GM12878 (cell line): Measurements from ENCODE around the gene NCF2. TPM values are rescaled to one million over a fixed set of nuclear protein-coding genes. Genes with fewer than 3 reads are reported as not detected.

Source experiments
- ATAC-seq: fragments of 200-7000 bp; cut with Tn5 transposase; 3 replicates; pipeline ENCODE4 v1.9.1; 2020; ENCODE audit warnings: mild to moderate bottlenecking, moderate library complexity
- BruUV-seq: library from RNA; stranded (reverse); fragments of 400-500 nt; replicated peaks from 2 replicates; lab custom pipeline; 2021; lab: Mats Ljungman, UMichigan
- CTCF ChIA-PET: fragments of 300-600 bp; sonication (Branson Sonifier 250); formaldehyde crosslinking; extraction: SDS; loops from one replicate; lab custom pipeline; 2021; ENCODE audit warnings: inconsistent platforms; lab: Yijun Ruan, JAX
- POLR2A ChIA-PET: fragments of 350-600 bp; formaldehyde crosslinking; extraction: SDS; loops from one replicate; lab custom pipeline; 2021; ENCODE audit warnings: inconsistent platforms; lab: Charles Lee
- RAD21 ChIA-PET: fragments of 300-600 bp; sonication (Branson Sonifier 250); formaldehyde crosslinking; loops from one replicate; lab custom pipeline; 2023; ENCODE audit warnings: antibody characterized with exemption; ENCODE audit not compliant: unreplicated experiment; lab: Charles Lee
- SMC1A ChIA-PET: fragments of 300-600 bp; sonication (Branson Sonifier 250); formaldehyde crosslinking; loops from one replicate; lab custom pipeline; 2023; ENCODE audit not compliant: unreplicated experiment, uncharacterized antibody; lab: Charles Lee
- DNase-seq: peaks from one replicate; pipeline ENCODE4 v3.0.0-alpha.2; 2011; ENCODE audit warnings: low read depth, low spot score
- FAIRE-seq: peaks from 3 replicates; lab custom pipeline; 2011; peaks lifted over from hg19 to GRCh38; lab: Jason Lieb, UNC
- H2AFZ ChIP-seq: 2 replicates; pipeline ENCODE4 v1.6.0; 2011; ENCODE audit warnings: low read depth, low read length, control low read depth; ENCODE audit not compliant: control insufficient read depth
- H3K27ac ChIP-seq: 2 replicates; pipeline ENCODE4 v1.5.1; 2011; ENCODE audit warnings: control low read depth; ENCODE audit not compliant: control insufficient read depth, insufficient read depth
- H3K27me3 ChIP-seq, 2 experiments: replicated peaks in 1 of 2; 2 replicates each; pipeline versions ENCODE4 v1.6.0 to v1.6.1; 2011; ENCODE audit warnings: low read length in 1 of 2; ENCODE audit not compliant: control insufficient read depth in 2 of 2, insufficient read depth in 2 of 2
- H3K36me3 ChIP-seq, 2 experiments: 2 replicates each; pipeline ENCODE4 v1.5.1; 2011; ENCODE audit warnings: low read length in 1 of 2; ENCODE audit not compliant: control insufficient read depth in 2 of 2, insufficient read depth in 2 of 2
- H3K4me1 ChIP-seq: 2 replicates; pipeline ENCODE4 v1.6.1; 2011; ENCODE audit warnings: mild to moderate bottlenecking, low read length, moderate library complexity, mixed read lengths; ENCODE audit not compliant: control insufficient read depth, insufficient read depth
- H3K4me2 ChIP-seq: 2 replicates; pipeline ENCODE4 v1.6.0; 2011; ENCODE audit warnings: control low read depth; ENCODE audit not compliant: control insufficient read depth, insufficient read depth
- H3K4me3 ChIP-seq: fragments of 200-600 bp; sonication (generic); 2 replicates; pipeline ENCODE4 v1.5.1; 2016
- H3K79me2 ChIP-seq: 2 replicates; pipeline ENCODE4 v1.6.0; 2011; ENCODE audit warnings: low read length; ENCODE audit not compliant: control insufficient read depth, insufficient read depth
- H3K9ac ChIP-seq: 2 replicates; pipeline ENCODE4 v1.8.0; 2011; ENCODE audit warnings: low read length, control low read depth, mixed read lengths; ENCODE audit not compliant: control insufficient read depth, insufficient read depth
- H3K9me3 ChIP-seq: replicated peaks from 3 replicates; pipeline ENCODE4 v1.5.1; 2011; ENCODE audit warnings: mild to moderate bottlenecking, low read length; ENCODE audit not compliant: control insufficient read depth, insufficient read depth
- H4K20me1 ChIP-seq: 2 replicates; pipeline ENCODE4 v1.6.0; 2011; ENCODE audit not compliant: control insufficient read depth, insufficient read depth
- ASH2L ChIP-seq: fragments of 300-600, 200-600 bp; sonication (generic); IDR thresholded peaks from 2 replicates; pipeline ENCODE4 v1.6.1; 2017; ENCODE audit warnings: low read depth, mild to moderate bottlenecking, borderline replicate concordance
- ATF7 ChIP-seq: fragments of 450-650 bp; IDR thresholded peaks from 2 replicates; pipeline ENCODE4 v1.6.1; 2016; ENCODE audit warnings: low read depth, mild to moderate bottlenecking
- EZH2 ChIP-seq: IDR thresholded peaks from 2 replicates; pipeline ENCODE4 v1.6.1; 2012; ENCODE audit warnings: low read depth, mild to moderate bottlenecking, control low read depth, inconsistent platforms, low read length, borderline replicate concordance; ENCODE audit not compliant: control insufficient read depth
- IKZF1 ChIP-seq: fragments of 450-650 bp; conservative IDR thresholded peaks from 2 replicates; pipeline ENCODE4 v1.6.1; 2017; ENCODE audit warnings: antibody characterized with exemption, mild to moderate bottlenecking
- MTA2 ChIP-seq: fragments of 450-650 bp; IDR thresholded peaks from 2 replicates; pipeline ENCODE4 v1.6.1; 2016; ENCODE audit warnings: low read depth, mild to moderate bottlenecking, moderate library complexity
- MYC ChIP-seq: IDR thresholded peaks from 2 replicates; pipeline ENCODE4 v1.6.1; 2011; ENCODE audit warnings: mild to moderate bottlenecking, low read length, moderate library complexity, inconsistent platforms; ENCODE audit not compliant: insufficient read depth, insufficient replicate concordance, insufficient read length, severe bottlenecking
- NFXL1 ChIP-seq: fragments of 450-650 bp; IDR thresholded peaks from 2 replicates; pipeline ENCODE4 v1.6.1; 2017; ENCODE audit warnings: antibody characterized with exemption, mild to moderate bottlenecking, borderline replicate concordance
- NFYB ChIP-seq: IDR thresholded peaks from 2 replicates; pipeline ENCODE4 v1.6.1; 2011; ENCODE audit warnings: low read depth, mild to moderate bottlenecking, low read length, improper control_type of control experiment, moderate library complexity; ENCODE audit not compliant: insufficient read depth
- PAX5 ChIP-seq: IDR thresholded peaks from 2 replicates; pipeline ENCODE4 v1.6.1; 2011; ENCODE audit warnings: low read depth, low read length, borderline replicate concordance
- PBX3 ChIP-seq: IDR thresholded peaks from 2 replicates; pipeline ENCODE4 v1.6.1; 2011; ENCODE audit warnings: mild to moderate bottlenecking, low read depth, low read length, moderate library complexity; ENCODE audit not compliant: insufficient replicate concordance
- POLR2AphosphoS5 ChIP-seq: IDR thresholded peaks from 2 replicates; pipeline ENCODE4 v1.6.1; 2011; ENCODE audit warnings: mild to moderate bottlenecking, low read length, inconsistent platforms
- PRDM15 ChIP-seq: fragments of 450-650 bp; formaldehyde crosslinking; IDR thresholded peaks from 2 replicates; pipeline ENCODE4 v1.4.0; 2020; ENCODE audit warnings: mild to moderate bottlenecking, moderate library complexity
- STAT3 ChIP-seq: IDR thresholded peaks from 2 replicates; pipeline ENCODE4 v1.6.1; 2011; ENCODE audit warnings: low read depth, low read length, improper control_type of control experiment
- TAF1 ChIP-seq: IDR thresholded peaks from 2 replicates; pipeline ENCODE4 v1.6.1; 2011; ENCODE audit warnings: mild to moderate bottlenecking, low read depth, low read length, borderline replicate concordance
- ZNF207 ChIP-seq: fragments of 450-650 bp; IDR thresholded peaks from 2 replicates; pipeline ENCODE4 v1.6.1; 2014; ENCODE audit warnings: antibody characterized with exemption, mild to moderate bottlenecking, borderline replicate concordance
- WGBS: methylation state at CpG from one replicate; pipeline ENCODE4 v1.1.6; 2016; ENCODE audit warnings: low lambda C conversion rate; ENCODE audit not compliant: insufficient replicate concordance, insufficient coverage; ENCODE audit errors: missing lambda C conversion rate; 5-methylcytosine and 5-hydroxymethylcytosine counted together
- in situ Hi-C: fragments of 300-500 bp; cut with MboI; formaldehyde crosslinking; loops from 9 replicates; pipeline ENCODE4 v1.14.3; 2018; ENCODE audit warnings: mixed read lengths
- intact Hi-C: fragments of 100-400 bp; cut with micrococcal nuclease; formaldehyde crosslinking; loops from one replicate; pipeline ENCODE4 v1.14.2; 2022; ENCODE audit not compliant: unreplicated experiment
- polyA plus RNA-seq, 11 experiments: library from polyadenylated mRNA; depleted of rRNA in 4 of 11; unstranded in 6 of 11; stranded (reverse) in 5 of 11; fragments of >200 nt; fragmentation: Nextera tagmentation in 4 of 11; fragmentation: Illumina TruSeq in 1 of 11; extraction: Ambion mirVana in 4 of 11; extraction: Trizol in 1 of 11; gene quantifications; 1 replicate in 1 of 11; 2 replicates in 10 of 11; pipeline versions ENCODE4 v1.2.1 to v1.2.3, GENCODE V29; 2011 to 2016; ENCODE audit warnings: inconsistent platforms in 2 of 11, missing spikeins in 2 of 11, low read depth in 1 of 11
- total RNA-seq, 4 experiments: library from RNA; depleted of rRNA in 3 of 4; stranded (reverse); fragments of >200 nt in 3 of 4; fragmentation: Illumina TruSeq in 1 of 4; extraction: Trizol in 1 of 4; gene quantifications; 2 replicates each; pipeline versions ENCODE4 v1.2.1 to v1.2.3, GENCODE V29; 2013 to 2021
- TF ChIP-seq, protein P1 (sequence below): IDR thresholded peaks from 2 replicates; pipeline ENCODE4 v1.6.1; 2011; ENCODE audit warnings: low read depth, low read length, improper control_type of control experiment, borderline replicate concordance
- TF ChIP-seq, protein P2 (sequence below): IDR thresholded peaks from 2 replicates; pipeline ENCODE4 v1.6.1; 2012; ENCODE audit warnings: low read depth, low read length, improper control_type of control experiment

Gene NCF2
- total and polyA plus RNA-seq, 10 of the 15 experiments (the other 5 are each of a cell fraction or from before 2014, with no cell fraction given), result 31.4 to 256 (median 77.1) TPM

DNA sequence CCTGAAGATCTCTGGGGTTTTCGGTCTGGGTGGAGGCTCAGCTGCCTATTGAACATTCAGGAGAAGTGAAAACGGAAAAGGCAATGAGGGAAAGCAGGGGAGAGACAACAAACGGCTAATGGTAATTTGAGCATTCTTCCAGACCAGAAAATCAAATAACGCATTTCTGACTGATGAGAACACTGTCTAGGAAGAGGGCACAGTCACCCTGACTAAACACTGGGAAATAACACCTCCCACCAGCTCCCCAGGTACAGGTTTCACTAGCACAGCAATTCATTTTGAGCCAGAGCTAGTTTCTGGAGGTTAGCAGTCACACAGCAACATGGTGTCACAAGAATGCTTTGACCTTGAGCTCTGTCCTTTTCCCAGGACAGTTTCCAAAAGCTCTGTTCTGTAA is 21.1 kb downstream of the NCF2 start:
- 95% methylated on average over 4 of the region's 4 CpGs for WGBS
- no peak for ATAC-seq
- in situ Hi-C loops (no loop called here), intact Hi-C loops (no loop called here)
- Histone ChIP-seq H2AFZ (no peak overlapping the region), H3K4me3 (no peak overlapping the region), H3K36me3 (peaks cover 0 to 41% of the 10 kb centered on the region in 2 experiments; a peak in 2 of 4 replicates), H3K9me3 (no peaks in the 10 kb centered on the region), H3K79me2 (no peaks in the 10 kb centered on the region), H4K20me1 (no peaks in the 10 kb centered on the region), H3K9ac (no peak overlapping the region), H3K4me2 (no peak overlapping the region), H3K4me1 (peaks cover 9% of the 10 kb centered on the region), H3K27ac (no peak overlapping the region), H3K27me3 (no peaks in the 10 kb centered on the region)
- ChIA-PET CTCF (interaction anchor here (0.9 to 1.7 kb wide), 4 partner anchors 11 to 106 kb away, joined by 3 to 7 read pairs (median 3); no protein-coding TSS in a partner anchor), SMC1A (interaction anchor here (1.1 to 5.1 kb wide), 10 partner anchors 11 to 115 kb away, joined by 3 to 37 read pairs (median 4); partner anchors contain the start of gene NCF2), POLR2A (interaction anchor here (1.0 to 1.8 kb wide), 4 partner anchors 9 to 44 kb away, joined by 3 to 7 read pairs (median 4); no protein-coding TSS in a partner anchor), RAD21 (interaction anchor here (0.5 to 2.9 kb wide), 4 partner anchors 10 to 295 kb away, joined by 3 to 10 read pairs (median 6); no protein-coding TSS in a partner anchor)
- no peak for FAIRE-seq
- BruUV-seq, result no TSS peak
- no peak for DNase-seq
- TF ChIP-seq ASH2L, result no peak
- no peak for TF ChIP-seq PRDM15 (CRISPR knock-in tag)
- no peak for TF ChIP-seq ATF7
- TF ChIP-seq MYC, result no peak
- TF ChIP-seq PBX3, result no peak
- TF ChIP-seq POLR2AphosphoS5, result no peak
- no peak for TF ChIP-seq NFXL1
- no peak for TF ChIP-seq TAF1
- TF ChIP-seq ZNF207, result no peak
- no peak for TF ChIP-seq EZH2
- TF ChIP-seq IKZF1, result no peak
- no peak for TF ChIP-seq STAT3
- TF ChIP-seq MTA2, result no peak
- TF ChIP-seq, protein P1, sequence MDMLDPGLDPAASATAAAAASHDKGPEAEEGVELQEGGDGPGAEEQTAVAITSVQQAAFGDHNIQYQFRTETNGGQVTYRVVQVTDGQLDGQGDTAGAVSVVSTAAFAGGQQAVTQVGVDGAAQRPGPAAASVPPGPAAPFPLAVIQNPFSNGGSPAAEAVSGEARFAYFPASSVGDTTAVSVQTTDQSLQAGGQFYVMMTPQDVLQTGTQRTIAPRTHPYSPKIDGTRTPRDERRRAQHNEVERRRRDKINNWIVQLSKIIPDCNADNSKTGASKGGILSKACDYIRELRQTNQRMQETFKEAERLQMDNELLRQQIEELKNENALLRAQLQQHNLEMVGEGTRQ, result no peak
- TF ChIP-seq NFYB, result no peak
- TF ChIP-seq, protein P2, sequence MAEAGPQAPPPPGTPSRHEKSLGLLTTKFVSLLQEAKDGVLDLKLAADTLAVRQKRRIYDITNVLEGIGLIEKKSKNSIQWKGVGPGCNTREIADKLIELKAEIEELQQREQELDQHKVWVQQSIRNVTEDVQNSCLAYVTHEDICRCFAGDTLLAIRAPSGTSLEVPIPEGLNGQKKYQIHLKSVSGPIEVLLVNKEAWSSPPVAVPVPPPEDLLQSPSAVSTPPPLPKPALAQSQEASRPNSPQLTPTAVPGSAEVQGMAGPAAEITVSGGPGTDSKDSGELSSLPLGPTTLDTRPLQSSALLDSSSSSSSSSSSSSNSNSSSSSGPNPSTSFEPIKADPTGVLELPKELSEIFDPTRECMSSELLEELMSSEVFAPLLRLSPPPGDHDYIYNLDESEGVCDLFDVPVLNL, result no peak
- TF ChIP-seq PAX5, result no peak
